Measurements from ENCODE around the gene ZC3H10.
"Not testable (repeated sequence)": the region's sequence is repeated elsewhere in the genome, so short reads cannot be mapped to it uniquely, and the experiment has no call there.

Gene ZC3H10

DNA sequence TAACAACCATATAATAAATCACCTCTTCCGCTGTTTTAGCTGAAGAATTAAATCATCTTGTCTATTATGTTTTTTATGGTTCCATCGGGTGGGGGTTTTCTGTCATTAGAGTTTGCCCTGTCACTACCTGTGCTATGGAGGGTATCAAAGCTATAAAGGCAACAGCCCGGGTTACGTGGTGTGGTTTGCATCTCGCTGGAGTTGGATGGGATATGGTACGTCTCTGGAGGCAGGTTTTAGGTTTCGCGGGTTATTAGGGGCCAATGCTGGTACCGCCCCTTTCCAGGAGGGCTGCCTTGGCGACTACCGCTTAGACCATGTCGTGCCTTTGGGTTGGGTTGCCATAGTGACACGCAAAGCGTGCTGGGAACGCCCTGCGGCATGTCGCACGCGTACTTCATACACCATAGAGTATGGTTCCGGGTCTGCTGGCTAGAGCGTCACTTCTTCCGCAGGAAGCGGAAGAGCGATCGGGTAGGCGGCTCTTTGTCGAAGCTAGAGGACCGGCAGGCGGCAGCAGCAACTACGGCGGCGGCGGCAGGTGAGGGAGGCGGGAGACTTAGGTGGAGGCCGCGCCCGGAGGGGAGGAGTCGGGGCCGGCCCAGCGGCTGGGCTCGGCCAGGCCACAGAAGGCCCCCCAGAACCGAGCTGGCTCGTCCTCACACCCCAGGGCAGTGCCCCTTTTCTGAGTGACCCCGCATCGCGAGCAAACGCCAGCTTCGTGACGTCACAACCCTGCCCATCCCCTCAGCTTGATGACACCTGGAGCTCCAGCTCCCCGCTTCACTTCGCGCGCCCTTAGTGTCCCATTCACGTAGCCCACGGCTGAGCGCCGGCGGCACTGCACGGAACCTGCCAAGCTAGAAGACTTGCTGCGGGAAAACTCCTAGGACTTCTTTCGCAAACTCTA lies at the start of gene ZC3H10:
Gene ZC3H10 (plus strand): TSS at position 489 of the 910 bp plus-strand sequence. CDS start 2,297 bp downstream, outside the sequence.
- peak; percentile 99 for DNase-seq (ENCODE audit: low spot score)

- DNase-seq (ENCODE audit: low spot score) = no peak
Observed at GRCh38 chr12:56071648-56072047, 46.4 kb upstream of the ZC3H10 start.

- DNase-seq (ENCODE audit: low spot score) = no peak
Observed at GRCh38 chr12:56074396-56074795, 43.7 kb upstream of the ZC3H10 start.

DNA sequence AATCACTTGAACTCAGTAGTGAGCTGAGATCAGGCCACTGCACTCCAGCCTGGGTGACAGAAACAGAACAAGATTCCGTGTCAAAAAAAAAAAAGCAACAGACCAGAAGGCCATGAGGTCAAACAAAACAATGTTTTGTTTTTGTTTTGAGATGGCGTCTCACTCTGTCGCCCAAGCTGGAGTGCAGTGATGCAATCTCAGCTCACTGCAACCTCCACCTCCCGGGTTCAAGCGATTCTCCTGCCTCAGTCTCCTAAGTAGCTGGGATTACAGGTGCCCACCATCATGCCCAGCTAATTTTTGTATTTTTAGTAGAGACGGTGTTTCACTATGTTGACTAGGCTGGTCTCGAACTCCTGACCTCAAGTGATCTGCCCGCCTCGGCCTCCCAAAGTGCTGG lies 40.1 kb upstream of the ZC3H10 start:
- not testable (repeated sequence) for DNase-seq (ENCODE audit: low spot score)

GRCh38 chr12:56078427-56078826 lies 39.6 kb upstream of the ZC3H10 start:
- no peak for DNase-seq (ENCODE audit: low spot score)

GRCh38 chr12:56078931-56079722 lies 38.9 kb upstream of the ZC3H10 start:
- peak; percentile 68 for DNase-seq (ENCODE audit: low spot score)

DNA sequence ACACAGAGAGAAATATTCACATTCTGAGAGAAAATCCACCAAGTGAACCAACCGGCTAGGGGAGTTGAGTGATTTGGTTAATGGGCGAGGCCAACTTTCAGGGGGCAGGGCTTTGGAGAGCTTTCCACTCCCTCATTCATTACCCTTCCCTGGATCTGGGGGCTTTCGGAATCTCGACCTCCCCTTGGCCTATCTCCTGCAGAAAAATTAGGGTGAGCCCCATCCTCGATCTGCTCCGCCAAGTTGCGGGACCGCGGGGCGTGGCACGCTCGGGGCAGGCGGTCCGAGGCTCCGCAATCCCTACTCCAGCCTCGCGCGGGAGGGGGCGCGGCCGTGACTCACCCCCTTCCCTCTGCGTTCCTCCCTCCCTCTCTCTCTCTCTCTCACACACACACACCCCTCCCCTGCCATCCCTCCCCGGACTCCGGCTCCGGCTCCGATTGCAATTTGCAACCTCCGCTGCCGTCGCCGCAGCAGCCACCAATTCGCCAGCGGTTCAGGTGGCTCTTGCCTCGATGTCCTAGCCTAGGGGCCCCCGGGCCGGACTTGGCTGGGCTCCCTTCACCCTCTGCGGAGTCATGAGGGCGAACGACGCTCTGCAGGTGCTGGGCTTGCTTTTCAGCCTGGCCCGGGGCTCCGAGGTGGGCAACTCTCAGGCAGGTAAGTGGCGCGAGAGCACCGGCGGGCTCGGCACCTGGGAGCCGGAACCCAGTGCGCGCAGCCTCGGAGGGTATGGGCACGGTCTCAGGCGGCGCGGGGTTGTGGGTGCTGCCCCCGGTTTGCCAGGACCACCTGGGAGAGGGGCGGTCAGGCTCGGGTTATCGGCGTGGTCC lies 38.1 kb upstream of the ZC3H10 start, which contains the start of gene ERBB3:
Gene ERBB3 (plus strand): TSS at position 443 of the 833 bp plus-strand sequence. CDS start 136 bp downstream, at position 579.
- peak; percentile 58 for DNase-seq (ENCODE audit: low spot score)

DNA sequence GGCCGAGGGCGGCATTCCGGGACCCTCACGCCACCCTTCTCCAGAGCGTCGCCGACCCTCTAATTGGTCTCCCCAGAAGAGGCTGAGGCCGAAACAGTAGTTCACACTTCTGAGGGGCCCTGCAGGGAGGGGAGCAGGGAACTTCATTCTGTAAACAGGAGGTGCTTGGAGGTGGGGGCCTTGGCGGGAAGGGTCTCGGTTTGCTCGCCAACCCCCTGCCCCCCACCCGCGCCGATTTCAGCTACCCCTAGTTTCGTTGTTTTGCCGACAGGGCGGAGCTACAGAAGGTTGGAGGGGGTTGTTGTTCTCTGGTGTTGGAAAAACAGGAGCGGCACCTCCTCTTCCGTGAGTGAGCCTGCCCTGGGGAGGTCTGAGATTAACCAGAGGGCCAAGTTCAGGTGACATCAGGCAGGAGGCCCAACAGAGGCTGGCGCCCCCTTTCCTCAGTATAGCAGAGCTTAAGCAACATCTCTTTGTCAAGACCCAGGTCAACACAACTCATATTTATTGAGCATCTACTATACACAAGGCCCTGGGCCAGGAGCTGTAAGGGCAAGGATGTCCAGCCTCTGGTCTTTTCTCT lies 37.4 kb upstream of the ZC3H10 start:
- DNase-seq (ENCODE audit: low spot score) = no peak

- DNase-seq (ENCODE audit: low spot score) = no peak
Observed at GRCh38 chr12:56081393-56082347, 36.4 kb upstream of the ZC3H10 start.

DNA sequence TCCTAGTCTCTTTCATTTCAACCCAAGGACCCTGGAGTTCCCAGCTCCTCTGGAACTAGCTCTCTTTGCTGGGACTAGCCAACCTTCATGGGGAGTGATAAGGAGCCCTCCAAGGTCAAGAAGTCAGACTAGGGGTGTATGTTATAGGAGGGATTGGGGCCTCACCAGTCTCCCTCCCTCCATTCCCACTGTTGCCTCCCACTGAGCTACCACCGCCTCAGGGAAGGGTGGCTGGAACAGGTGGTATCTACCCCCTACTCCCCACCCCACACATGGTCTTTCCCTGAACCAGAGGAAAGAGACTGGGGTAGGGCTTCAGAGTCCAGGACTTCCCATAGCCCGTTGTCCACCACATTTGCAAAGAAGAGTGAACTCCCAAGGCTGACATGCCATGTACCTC lies 35.7 kb upstream of the ZC3H10 start:
- no peak for DNase-seq (ENCODE audit: low spot score)

GRCh38 chr12:56082967-56083366 lies 35.1 kb upstream of the ZC3H10 start:
- no peak for DNase-seq (ENCODE audit: low spot score)

DNA sequence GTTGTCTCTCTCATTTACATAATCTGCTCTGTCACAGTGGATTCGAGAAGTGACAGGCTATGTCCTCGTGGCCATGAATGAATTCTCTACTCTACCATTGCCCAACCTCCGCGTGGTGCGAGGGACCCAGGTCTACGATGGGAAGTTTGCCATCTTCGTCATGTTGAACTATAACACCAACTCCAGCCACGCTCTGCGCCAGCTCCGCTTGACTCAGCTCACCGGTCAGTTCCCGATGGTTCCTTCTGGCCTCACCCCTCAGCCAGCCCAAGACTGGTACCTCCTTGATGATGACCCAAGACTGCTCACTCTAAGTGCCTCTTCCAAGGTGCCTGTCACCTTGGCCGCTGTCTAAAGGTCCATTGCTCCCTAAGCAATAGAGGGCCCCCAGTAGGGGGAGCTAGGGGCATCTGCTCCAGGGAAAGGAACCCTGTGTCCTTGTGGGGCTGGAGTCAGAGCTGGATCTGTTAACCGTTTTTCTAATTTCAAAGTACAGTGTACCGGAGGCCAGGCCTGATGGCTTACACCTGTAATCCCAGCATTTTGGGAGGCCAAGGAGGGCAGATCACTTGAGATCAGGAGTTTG lies 33.0 kb upstream of the ZC3H10 start:
- DNase-seq (ENCODE audit: low spot score) = peak; percentile 55

GRCh38 chr12:56086096-56086495 lies 32.0 kb upstream of the ZC3H10 start:
- DNase-seq (ENCODE audit: low spot score) = no peak

DNA sequence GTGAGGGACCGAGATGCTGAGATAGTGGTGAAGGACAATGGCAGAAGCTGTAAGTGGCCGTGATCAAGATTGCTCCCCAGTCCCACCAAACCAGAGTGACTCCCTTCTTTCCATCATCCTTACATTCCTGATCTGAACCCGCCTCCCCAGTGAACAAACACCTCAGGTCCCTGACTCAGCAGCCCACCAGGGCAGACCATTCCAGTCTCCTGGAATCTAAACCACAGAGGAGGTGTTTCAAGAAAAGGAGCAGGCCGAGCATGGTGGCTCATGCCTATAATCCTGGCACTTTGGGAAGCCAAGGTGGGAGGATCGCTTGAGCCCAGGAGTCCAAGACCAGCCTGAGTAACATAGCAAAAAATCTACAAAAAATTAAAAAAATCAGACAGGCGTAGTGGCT lies 31.5 kb upstream of the ZC3H10 start:
- DNase-seq (ENCODE audit: low spot score) = no peak

GRCh38 chr12:56087220-56087619 lies 30.8 kb upstream of the ZC3H10 start:
- DNase-seq (ENCODE audit: low spot score) = no peak

DNA sequence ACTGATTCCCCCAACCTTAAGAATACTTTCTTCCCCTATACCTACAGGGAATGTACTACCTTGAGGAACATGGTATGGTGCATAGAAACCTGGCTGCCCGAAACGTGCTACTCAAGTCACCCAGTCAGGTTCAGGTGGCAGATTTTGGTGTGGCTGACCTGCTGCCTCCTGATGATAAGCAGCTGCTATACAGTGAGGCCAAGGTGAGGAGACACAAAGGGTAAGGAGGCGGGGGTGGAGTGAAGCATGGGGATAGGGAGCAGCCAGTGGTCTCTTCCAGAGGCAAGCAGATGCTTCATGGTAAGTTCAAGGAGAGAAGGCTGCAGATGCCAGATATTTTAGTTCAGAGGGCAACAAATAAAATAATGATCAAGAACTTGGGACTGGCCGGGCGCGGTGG lies 20.3 kb upstream of the ZC3H10 start:
- no peak for DNase-seq (ENCODE audit: low spot score)

- DNase-seq (ENCODE audit: low spot score) = no peak
Observed at GRCh38 chr12:56098592-56098991, 19.5 kb upstream of the ZC3H10 start.

GRCh38 chr12:56099787-56100186 lies 18.3 kb upstream of the ZC3H10 start:
- DNase-seq (ENCODE audit: low spot score) = no peak

GRCh38 chr12:56101045-56101444 lies 17.0 kb upstream of the ZC3H10 start:
- DNase-seq (ENCODE audit: low spot score) = no peak

DNA sequence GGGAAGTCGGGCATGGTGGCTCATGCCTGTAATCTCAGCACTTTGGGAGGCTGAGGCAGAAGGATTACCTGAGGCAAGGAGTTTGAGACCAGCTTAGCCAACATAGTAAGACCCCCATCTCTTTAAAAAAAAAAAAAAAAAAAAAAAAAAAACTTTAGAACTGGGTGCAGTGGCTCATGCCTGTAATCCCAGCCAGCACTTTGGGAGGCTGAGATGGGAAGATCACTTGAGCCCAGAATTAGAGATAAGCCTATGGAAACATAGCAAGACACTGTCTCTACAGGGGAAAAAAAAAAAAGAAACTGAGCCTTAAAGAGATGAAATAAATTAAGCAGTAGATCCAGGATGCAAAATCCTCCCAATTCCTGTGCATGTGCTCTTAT lies 15.4 kb upstream of the ZC3H10 start:
- no peak for DNase-seq (ENCODE audit: low spot score)
